ENCODE data around the gene KRT15.

KRT15 gene

GRCh38 chr17:41480136-41480535 lies 38.6 kb downstream of the KRT15 start:
- no peak for DNase-seq

DNA sequence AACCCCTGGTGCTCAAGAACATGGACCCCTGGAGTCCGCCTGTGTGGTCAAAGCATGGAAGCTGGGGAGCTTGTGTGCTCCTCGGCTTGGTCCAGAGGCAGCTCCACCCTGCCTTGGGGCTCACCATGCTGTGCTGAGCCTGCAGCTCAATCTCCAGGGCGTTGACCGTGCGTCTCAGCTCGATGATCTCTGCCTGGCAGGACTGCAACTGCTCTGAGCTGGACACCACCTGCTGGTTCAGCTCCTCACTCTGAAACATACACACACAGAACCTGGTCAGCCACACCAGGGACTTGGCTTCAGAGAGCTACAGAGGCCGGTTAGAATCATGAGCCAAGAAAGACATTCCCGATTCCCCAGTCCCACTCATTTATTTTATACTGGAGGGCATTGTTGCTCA lies 40.5 kb downstream of the KRT15 start:
- DNase-seq, result no peak

DNA sequence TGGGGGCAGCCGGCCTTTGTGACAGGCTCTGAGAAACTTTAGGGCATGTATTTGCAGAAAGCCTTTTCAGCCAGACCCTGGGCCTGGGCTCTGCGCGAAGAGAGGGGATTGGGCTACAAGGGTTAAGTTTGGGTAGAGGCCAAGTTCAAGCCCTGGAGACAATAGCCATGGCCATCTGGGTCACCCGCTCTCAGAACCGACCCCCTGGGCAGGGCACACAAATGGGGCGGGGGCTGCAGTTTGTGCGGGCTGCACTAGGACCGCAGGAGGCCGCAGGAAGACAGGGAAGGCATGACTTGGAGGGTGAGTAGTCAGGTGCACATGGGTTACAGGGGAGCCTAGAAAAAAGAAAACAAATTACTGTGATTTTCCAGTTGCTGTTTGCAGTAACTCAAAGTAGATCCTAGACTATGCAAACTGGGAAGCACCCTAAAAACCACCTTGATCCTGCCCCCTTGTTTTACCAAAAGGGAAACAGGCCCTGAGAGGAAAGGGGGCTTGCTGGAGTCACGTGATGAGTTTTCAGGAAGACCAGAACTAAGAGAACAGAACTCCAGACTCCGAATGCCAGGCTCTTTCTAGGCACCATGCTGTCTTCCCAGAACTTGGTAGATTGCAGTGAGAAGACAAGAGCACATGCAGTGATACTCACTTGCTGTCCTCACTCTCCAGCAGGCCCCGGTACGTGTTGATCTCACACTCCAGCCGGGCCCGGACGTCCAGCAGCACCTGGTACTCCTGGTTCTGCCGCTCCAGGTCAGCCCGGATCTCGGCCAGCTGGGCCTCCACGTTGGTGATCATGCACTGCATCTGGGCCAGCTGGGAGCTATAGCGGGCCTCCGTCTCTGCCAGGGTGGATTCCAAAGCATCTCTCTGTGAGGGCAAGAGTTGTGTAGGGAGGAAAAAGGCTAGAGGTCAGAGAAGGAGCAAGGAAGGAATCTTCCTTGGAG lies 41.5 kb downstream of the KRT15 start:
- no peak for DNase-seq

GRCh38 chr17:41475421-41475820 lies 43.3 kb downstream of the KRT15 start:
- DNase-seq, result no peak

- no peak for DNase-seq
Measured at GRCh38 chr17:41474863-41475262, 43.8 kb downstream of the KRT15 start.

DNA sequence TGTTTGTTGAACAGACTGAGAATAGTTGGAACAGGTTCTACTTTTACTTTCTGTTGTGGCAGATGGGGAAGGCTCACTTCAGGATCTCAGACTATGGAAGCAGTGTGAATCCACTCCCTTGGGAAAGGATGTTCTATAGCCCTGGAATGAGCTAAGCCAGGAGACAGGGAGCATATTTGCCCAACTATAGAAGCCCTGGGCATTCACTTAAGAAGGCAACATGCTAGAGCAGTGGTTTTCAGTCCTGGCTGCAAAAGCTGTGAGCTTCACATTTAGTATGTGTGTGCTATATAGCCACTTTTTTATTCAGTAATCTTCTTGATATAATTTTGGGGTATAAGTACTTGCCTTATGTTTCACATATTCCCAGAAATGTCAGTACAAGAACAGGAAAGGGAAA lies 50.3 kb downstream of the KRT15 start:
- no peak for DNase-seq

- no peak for DNase-seq
Measured at GRCh38 chr17:41467561-41467960, 51.1 kb downstream of the KRT15 start.

- no peak for DNase-seq
Measured at GRCh38 chr17:41466988-41467387, 51.7 kb downstream of the KRT15 start, which contains the start of gene KRT32. Gene KRT32, minus strand, starts transcription at chr17:41467386. Its CDS starts 61 bp downstream, at chr17:41467325.

- no peak for DNase-seq
Measured at GRCh38 chr17:41464682-41465081, 54.0 kb downstream of the KRT15 start.

DNA sequence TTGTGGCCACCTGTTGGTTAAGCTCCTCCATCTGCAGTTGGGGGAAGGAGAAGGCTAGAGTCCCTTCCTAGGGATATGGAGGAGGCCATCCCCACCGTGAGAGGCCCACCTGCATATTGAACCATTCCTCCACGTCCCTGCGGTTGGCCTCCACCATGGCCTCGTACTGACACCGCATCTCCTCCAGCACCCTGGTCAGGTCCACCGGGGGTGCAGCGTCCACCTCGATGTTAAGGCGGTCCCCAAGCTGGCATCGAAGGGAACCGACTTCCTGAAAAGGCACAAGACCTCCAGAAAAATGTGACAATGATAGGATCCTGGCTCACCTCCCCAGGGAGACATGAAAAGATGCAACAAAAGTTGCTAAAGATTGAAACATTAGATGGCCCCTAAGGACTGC lies 54.5 kb downstream of the KRT15 start:
- no peak for DNase-seq

DNA sequence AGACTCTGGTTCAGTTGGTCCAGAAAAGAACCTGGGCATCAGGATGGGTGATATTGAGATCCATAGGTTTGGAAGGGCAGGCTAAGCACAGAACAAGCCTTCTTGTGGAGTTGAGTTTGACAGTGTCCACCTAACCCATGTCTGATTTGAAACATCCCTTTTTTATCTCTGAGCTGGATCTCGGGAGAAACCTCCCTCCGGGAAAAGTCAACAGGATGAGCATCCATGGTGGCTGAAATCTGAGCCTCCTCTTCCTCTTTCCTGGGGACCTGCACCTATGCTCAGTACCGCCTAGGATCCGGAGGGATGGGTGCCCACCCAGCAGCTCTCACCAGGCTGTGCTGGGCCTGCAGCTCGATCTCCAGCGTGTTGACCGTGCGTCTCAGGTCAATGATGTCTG lies 54.9 kb downstream of the KRT15 start:
- DNase-seq, result no peak

Measured in stimulated activated naive CD4-positive, alpha-beta T cell (primary cell).